ENCODE data around the gene PCNX2.

Gene PCNX2

DNA sequence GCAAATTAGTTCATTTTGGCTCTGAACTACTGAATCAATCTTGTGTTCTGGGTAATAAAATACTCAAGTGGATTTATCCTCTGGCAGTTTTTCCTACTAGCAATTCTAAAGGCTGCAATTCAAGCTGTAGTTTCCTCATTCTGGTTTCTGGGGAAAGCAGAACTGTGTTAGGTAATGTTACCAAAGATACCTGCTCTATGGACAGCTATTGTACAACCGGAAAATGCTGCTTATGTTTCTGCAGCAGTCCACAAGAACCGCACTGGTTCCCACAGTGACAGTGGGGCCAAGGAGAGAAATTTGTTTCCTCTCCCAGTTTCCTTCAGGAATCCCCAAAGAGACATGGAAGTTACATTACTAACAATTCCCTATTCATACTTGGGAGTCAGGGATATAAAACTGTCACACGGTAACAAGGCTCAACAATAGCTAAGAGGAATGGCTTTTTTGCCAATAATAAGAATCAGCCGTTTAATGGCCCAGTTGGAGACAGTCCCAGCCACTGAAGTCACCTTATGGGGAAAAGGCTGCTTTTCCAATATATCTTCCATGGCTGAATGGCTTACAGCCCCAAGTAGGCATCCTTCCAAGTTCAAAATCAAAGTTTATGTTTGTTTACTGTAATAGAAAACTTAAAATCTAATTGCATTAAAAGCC is 52.6 kb downstream of the PCNX2 start (continued):
- TF ChIP-seq, protein P1, sequence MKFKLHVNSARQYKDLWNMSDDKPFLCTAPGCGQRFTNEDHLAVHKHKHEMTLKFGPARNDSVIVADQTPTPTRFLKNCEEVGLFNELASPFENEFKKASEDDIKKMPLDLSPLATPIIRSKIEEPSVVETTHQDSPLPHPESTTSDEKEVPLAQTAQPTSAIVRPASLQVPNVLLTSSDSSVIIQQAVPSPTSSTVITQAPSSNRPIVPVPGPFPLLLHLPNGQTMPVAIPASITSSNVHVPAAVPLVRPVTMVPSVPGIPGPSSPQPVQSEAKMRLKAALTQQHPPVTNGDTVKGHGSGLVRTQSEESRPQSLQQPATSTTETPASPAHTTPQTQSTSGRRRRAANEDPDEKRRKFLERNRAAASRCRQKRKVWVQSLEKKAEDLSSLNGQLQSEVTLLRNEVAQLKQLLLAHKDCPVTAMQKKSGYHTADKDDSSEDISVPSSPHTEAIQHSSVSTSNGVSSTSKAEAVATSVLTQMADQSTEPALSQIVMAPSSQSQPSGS (tag by site-specific recombination; IDR thresholded peaks at IDR 0.05; ENCODE audit: low read depth): no peak
- TF ChIP-seq BCL11A (tag by site-specific recombination; IDR thresholded peaks at IDR 0.05; ENCODE audit: low read depth) (peak; percentile 44; the same call in 1 of the 2 replicates), ZNF76 (tag by site-specific recombination; IDR thresholded peaks at IDR 0.05; ENCODE audit: borderline replicate concordance, low read depth) (no peak), KLF16 (tag by site-specific recombination; IDR thresholded peaks at IDR 0.05) (no peak), MZF1 (tag by site-specific recombination; IDR thresholded peaks at IDR 0.05; ENCODE audit: borderline replicate concordance) (peak; percentile 99), OVOL3 (tag by site-specific recombination; IDR thresholded peaks at IDR 0.05) (0 out of 2 replicates have a peak, but pooled peaks have one; percentile 28), GLIS1 (tag by site-specific recombination; IDR thresholded peaks at IDR 0.05) (peak; percentile 5; the same call in 1 of the 2 replicates), ZNF677 (tag by site-specific recombination; IDR thresholded peaks at IDR 0.05) (no peak), ZNF48 (tag by site-specific recombination; IDR thresholded peaks at IDR 0.05) (no peak), ZSCAN30 (tag by site-specific recombination; IDR thresholded peaks at IDR 0.05) (peak; percentile 30; the same call in 1 of the 2 replicates), HOXC10 (CRISPR knock-in tag; IDR thresholded peaks at IDR 0.05) (no peak), FEZF1 (tag by site-specific recombination; IDR thresholded peaks at IDR 0.05) (peak; percentile 98), ZNF2 (tag by site-specific recombination; IDR thresholded peaks at IDR 0.05) (peak; percentile 70; the same call in 1 of the 2 replicates), TCF7L2 (IDR thresholded peaks at IDR 0.05; ENCODE audit: borderline replicate concordance, low read depth, low read length) (peak; percentile 43; the same call in 1 of the 2 replicates), ZNF843 (tag by site-specific recombination; IDR thresholded peaks at IDR 0.05) (peak; percentile 90), SCRT1 (tag by site-specific recombination; IDR thresholded peaks at IDR 0.05; ENCODE audit: borderline replicate concordance) (no peak), ZNF221 (tag by site-specific recombination; IDR thresholded peaks at IDR 0.05; ENCODE audit: borderline replicate concordance) (0 out of 2 replicates have a peak, but pooled peaks have one; percentile 42), ZNF350 (tag by site-specific recombination; IDR thresholded peaks at IDR 0.05) (no peak), SP7 (tag by site-specific recombination; IDR thresholded peaks at IDR 0.05) (peak; percentile 80), ZNF670 (tag by site-specific recombination; IDR thresholded peaks at IDR 0.05; ENCODE audit: low read depth) (no peak), ZNF792 (tag by site-specific recombination; IDR thresholded peaks at IDR 0.05) (no peak; the same call in 1 of the 2 replicates), ZBTB1 (tag by site-specific recombination; IDR thresholded peaks at IDR 0.05) (no peak), WT1 (tag by site-specific recombination; IDR thresholded peaks at IDR 0.05) (peak; percentile 96)
- TF ChIP-seq, protein P2, sequence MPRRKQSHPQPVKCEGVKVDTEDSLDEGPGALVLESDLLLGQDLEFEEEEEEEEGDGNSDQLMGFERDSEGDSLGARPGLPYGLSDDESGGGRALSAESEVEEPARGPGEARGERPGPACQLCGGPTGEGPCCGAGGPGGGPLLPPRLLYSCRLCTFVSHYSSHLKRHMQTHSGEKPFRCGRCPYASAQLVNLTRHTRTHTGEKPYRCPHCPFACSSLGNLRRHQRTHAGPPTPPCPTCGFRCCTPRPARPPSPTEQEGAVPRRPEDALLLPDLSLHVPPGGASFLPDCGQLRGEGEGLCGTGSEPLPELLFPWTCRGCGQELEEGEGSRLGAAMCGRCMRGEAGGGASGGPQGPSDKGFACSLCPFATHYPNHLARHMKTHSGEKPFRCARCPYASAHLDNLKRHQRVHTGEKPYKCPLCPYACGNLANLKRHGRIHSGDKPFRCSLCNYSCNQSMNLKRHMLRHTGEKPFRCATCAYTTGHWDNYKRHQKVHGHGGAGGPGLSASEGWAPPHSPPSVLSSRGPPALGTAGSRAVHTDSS (tag by site-specific recombination; IDR thresholded peaks at IDR 0.05): peak; percentile 19; the same call in 1 of the 2 replicates
- TF ChIP-seq, protein P3, sequence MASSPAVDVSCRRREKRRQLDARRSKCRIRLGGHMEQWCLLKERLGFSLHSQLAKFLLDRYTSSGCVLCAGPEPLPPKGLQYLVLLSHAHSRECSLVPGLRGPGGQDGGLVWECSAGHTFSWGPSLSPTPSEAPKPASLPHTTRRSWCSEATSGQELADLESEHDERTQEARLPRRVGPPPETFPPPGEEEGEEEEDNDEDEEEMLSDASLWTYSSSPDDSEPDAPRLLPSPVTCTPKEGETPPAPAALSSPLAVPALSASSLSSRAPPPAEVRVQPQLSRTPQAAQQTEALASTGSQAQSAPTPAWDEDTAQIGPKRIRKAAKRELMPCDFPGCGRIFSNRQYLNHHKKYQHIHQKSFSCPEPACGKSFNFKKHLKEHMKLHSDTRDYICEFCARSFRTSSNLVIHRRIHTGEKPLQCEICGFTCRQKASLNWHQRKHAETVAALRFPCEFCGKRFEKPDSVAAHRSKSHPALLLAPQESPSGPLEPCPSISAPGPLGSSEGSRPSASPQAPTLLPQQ (tag by site-specific recombination; IDR thresholded peaks at IDR 0.05): peak; percentile 62
- TF ChIP-seq, protein P4, sequence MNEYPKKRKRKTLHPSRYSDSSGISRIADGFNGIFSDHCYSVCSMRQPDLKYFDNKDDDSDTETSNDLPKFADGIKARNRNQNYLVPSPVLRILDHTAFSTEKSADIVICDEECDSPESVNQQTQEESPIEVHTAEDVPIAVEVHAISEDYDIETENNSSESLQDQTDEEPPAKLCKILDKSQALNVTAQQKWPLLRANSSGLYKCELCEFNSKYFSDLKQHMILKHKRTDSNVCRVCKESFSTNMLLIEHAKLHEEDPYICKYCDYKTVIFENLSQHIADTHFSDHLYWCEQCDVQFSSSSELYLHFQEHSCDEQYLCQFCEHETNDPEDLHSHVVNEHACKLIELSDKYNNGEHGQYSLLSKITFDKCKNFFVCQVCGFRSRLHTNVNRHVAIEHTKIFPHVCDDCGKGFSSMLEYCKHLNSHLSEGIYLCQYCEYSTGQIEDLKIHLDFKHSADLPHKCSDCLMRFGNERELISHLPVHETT (tag by site-specific recombination; IDR thresholded peaks at IDR 0.05): no peak
- TF ChIP-seq, protein P5, sequence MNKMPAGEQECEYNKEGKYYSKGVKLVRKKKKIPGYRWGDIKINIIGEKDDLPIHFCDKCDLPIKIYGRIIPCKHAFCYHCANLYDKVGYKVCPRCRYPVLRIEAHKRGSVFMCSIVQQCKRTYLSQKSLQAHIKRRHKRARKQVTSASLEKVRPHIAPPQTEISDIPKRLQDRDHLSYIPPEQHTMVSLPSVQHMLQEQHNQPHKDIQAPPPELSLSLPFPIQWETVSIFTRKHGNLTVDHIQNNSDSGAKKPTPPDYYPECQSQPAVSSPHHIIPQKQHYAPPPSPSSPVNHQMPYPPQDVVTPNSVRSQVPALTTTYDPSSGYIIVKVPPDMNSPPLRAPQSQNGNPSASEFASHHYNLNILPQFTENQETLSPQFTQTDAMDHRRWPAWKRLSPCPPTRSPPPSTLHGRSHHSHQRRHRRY (tag by site-specific recombination; IDR thresholded peaks at IDR 0.05): no peak
- TF ChIP-seq, protein P6, sequence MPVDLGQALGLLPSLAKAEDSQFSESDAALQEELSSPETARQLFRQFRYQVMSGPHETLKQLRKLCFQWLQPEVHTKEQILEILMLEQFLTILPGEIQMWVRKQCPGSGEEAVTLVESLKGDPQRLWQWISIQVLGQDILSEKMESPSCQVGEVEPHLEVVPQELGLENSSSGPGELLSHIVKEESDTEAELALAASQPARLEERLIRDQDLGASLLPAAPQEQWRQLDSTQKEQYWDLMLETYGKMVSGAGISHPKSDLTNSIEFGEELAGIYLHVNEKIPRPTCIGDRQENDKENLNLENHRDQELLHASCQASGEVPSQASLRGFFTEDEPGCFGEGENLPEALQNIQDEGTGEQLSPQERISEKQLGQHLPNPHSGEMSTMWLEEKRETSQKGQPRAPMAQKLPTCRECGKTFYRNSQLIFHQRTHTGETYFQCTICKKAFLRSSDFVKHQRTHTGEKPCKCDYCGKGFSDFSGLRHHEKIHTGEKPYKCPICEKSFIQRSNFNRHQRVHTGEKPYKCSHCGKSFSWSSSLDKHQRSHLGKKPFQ (tag by site-specific recombination; IDR thresholded peaks at IDR 0.05): peak; percentile 88
- TF ChIP-seq, protein P7, sequence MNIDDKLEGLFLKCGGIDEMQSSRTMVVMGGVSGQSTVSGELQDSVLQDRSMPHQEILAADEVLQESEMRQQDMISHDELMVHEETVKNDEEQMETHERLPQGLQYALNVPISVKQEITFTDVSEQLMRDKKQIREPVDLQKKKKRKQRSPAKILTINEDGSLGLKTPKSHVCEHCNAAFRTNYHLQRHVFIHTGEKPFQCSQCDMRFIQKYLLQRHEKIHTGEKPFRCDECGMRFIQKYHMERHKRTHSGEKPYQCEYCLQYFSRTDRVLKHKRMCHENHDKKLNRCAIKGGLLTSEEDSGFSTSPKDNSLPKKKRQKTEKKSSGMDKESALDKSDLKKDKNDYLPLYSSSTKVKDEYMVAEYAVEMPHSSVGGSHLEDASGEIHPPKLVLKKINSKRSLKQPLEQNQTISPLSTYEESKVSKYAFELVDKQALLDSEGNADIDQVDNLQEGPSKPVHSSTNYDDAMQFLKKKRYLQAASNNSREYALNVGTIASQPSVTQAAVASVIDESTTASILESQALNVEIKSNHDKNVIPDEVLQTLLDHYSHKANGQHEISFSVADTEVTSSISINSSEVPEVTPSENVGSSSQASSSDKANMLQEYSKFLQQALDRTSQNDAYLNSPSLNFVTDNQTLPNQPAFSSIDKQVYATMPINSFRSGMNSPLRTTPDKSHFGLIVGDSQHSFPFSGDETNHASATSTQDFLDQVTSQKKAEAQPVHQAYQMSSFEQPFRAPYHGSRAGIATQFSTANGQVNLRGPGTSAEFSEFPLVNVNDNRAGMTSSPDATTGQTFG (tag by site-specific recombination; IDR thresholded peaks at IDR 0.05; ENCODE audit: borderline replicate concordance): no peak
